Endodermal cell (in vitro differentiated cells): ENCODE data around the gene ELL. TPM values are rescaled to one million over a fixed set of nuclear protein-coding genes. Genes with fewer than 3 reads are reported as not detected.

Source experiments
- DNase-seq: peaks from one replicate; pipeline ENCODE4 v3.0.0-alpha.2; 2017
- H3K27ac ChIP-seq: 2 replicates; pipeline ENCODE4 v1.5.1; 2013; ENCODE audit warnings: mild to moderate bottlenecking, low read depth, low read length, moderate library complexity
- H3K27me3 ChIP-seq: 2 replicates; pipeline ENCODE4 v1.6.1; 2013; ENCODE audit warnings: mild to moderate bottlenecking, low read length, moderate library complexity; ENCODE audit not compliant: insufficient read depth, control insufficient read depth, poor library complexity, severe bottlenecking
- H3K36me3 ChIP-seq: 2 replicates; pipeline ENCODE4 v1.7.0; 2013; ENCODE audit warnings: mild to moderate bottlenecking, low read length, moderate library complexity; ENCODE audit not compliant: control insufficient read depth, insufficient read depth
- H3K4me1 ChIP-seq: one replicate; pipeline ENCODE4 v1.7.0; 2013; ENCODE audit warnings: low read length; ENCODE audit not compliant: control insufficient read depth, insufficient read depth
- H3K4me3 ChIP-seq: 2 replicates; pipeline ENCODE4 v1.5.1; 2013; ENCODE audit warnings: mild to moderate bottlenecking, low read length, moderate library complexity
- H3K9ac ChIP-seq: 2 replicates; pipeline ENCODE4 v1.6.1; 2013; ENCODE audit warnings: mild to moderate bottlenecking, low read length, moderate library complexity; ENCODE audit not compliant: poor library complexity, severe bottlenecking; ENCODE audit errors: extremely low read depth
- H3K9me3 ChIP-seq: 2 replicates; pipeline ENCODE4 v1.6.1; 2013; ENCODE audit warnings: mild to moderate bottlenecking, low read length, moderate library complexity; ENCODE audit not compliant: control insufficient read depth
- H3K27ac Mint-ChIP-seq: 2 replicates; pipeline ENCODE4 v1.8.0; 2020; ENCODE audit warnings: mixed read lengths
- H3K27me3 Mint-ChIP-seq: 2 replicates; pipeline ENCODE4 v1.8.0; 2021; ENCODE audit warnings: mild to moderate bottlenecking, mixed read lengths; ENCODE audit not compliant: insufficient read depth
- H3K36me3 Mint-ChIP-seq: 2 replicates; pipeline ENCODE4 v1.8.0; 2020; ENCODE audit warnings: low read depth, mixed read lengths
- H3K4me1 Mint-ChIP-seq: 2 replicates; pipeline ENCODE4 v1.8.0; 2020; ENCODE audit warnings: mixed read lengths
- H3K4me3 Mint-ChIP-seq: 2 replicates; pipeline ENCODE4 v1.8.0; 2020; ENCODE audit warnings: mild to moderate bottlenecking, moderate library complexity, mixed read lengths
- H3K9me3 Mint-ChIP-seq: 2 replicates; pipeline ENCODE4 v1.8.0; 2020; ENCODE audit warnings: mild to moderate bottlenecking, mixed read lengths
- WGBS, 2 experiments: methylation state at CpG; one replicate each; pipeline versions ENCODE4 v1.1.5 to v1.1.7; 2013; ENCODE audit warnings: missing lambda C conversion rate in 2 of 2, mixed read lengths in 1 of 2; ENCODE audit not compliant: insufficient coverage in 1 of 2, insufficient read length in 1 of 2; 5-methylcytosine and 5-hydroxymethylcytosine counted together
- total RNA-seq, 2 donors: library from RNA; stranded (reverse); fragmentation: NEBNext Ultra II Directional in 1 of 2; extraction: Animal tissue kit (Norgen Biotek cat#: 25700) in 1 of 2; gene quantifications; 2 replicates in 1 of 2; 3 replicates in 1 of 2; pipeline ENCODE4 v1.2.1, GENCODE V29; 2021
- TF ChIP-seq, protein P1 (sequence below): fragments of 200-600 bp; sonication (generic); conservative IDR thresholded peaks from 2 replicates; pipeline ENCODE4 v1.5.0; 2021; ENCODE audit warnings: antibody characterized with exemption, mild to moderate bottlenecking

ELL gene
- total RNA-seq, 2 donors from 2014 or later, result 10.9 to 15.4 TPM

DNA sequence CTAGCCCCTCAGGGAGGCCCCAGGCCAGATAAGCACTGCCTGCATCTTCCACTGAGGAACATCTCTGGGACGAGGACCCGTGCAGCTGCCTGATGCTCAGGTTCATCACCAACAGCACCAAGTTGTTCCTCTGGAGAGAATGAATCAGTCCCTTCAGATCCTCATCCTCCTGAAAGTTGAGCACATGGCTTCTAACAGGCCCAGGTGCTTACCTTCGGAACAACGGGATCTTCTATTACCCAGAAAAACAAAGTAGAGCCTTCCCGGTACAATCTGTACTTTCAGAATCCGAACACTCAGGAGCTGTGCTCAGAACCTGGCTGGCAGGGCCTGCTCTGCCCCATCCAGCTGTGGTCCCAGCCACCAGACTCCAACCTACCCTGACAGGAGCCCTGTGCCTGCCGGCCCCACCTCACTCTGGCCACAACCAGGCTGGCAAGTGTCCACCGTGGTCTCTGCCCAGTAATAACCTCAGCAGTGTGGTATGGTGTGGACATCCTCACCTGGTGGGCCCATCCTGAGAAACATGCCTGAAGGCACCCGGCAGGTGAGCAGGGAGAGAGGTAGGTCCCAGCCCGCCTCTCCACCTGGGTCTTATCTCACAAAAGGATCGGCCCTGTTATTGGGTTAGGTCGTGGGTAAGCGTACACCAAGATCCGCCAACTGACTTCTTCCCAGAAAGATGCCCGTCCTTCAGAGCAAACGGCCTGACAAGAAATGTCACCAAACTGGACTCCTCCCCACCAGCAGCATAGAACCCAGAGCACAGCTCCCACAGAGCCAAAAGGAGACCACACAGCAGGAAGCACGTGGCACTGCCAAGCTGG lies 34.1 kb downstream of the ELL start:
- H3K36me3 Mint-ChIP-seq, result peaks cover 6% of the 10 kb centered on the region
- no peaks in the 10 kb centered on the region for H3K27me3 ChIP-seq
- H3K4me3 Mint-ChIP-seq, result no peak overlapping the region
- H3K36me3 ChIP-seq, result no peaks in the 10 kb centered on the region
- 95 to 99% methylated on average over 15 to 17 of the region's 17 CpGs for WGBS, 2 experiments
- H3K27ac ChIP-seq, result no peak overlapping the region
- DNase-seq, result no peak
- H3K4me1 Mint-ChIP-seq, result peaks cover 30% of the 10 kb centered on the region
- H3K4me3 ChIP-seq, result no peak overlapping the region
- H3K27ac Mint-ChIP-seq, result no peak overlapping the region
- TF ChIP-seq, protein P1, sequence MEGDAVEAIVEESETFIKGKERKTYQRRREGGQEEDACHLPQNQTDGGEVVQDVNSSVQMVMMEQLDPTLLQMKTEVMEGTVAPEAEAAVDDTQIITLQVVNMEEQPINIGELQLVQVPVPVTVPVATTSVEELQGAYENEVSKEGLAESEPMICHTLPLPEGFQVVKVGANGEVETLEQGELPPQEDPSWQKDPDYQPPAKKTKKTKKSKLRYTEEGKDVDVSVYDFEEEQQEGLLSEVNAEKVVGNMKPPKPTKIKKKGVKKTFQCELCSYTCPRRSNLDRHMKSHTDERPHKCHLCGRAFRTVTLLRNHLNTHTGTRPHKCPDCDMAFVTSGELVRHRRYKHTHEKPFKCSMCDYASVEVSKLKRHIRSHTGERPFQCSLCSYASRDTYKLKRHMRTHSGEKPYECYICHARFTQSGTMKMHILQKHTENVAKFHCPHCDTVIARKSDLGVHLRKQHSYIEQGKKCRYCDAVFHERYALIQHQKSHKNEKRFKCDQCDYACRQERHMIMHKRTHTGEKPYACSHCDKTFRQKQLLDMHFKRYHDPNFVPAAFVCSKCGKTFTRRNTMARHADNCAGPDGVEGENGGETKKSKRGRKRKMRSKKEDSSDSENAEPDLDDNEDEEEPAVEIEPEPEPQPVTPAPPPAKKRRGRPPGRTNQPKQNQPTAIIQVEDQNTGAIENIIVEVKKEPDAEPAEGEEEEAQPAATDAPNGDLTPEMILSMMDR, result no peak
- no peaks in the 10 kb centered on the region for H3K9me3 ChIP-seq
- H3K27me3 Mint-ChIP-seq, result no peaks in the 10 kb centered on the region
- H3K9me3 Mint-ChIP-seq, result peaks cover 1% of the 10 kb centered on the region
- no peaks in the 10 kb centered on the region for H3K4me1 ChIP-seq
- H3K9ac ChIP-seq, result no peak overlapping the region

DNA sequence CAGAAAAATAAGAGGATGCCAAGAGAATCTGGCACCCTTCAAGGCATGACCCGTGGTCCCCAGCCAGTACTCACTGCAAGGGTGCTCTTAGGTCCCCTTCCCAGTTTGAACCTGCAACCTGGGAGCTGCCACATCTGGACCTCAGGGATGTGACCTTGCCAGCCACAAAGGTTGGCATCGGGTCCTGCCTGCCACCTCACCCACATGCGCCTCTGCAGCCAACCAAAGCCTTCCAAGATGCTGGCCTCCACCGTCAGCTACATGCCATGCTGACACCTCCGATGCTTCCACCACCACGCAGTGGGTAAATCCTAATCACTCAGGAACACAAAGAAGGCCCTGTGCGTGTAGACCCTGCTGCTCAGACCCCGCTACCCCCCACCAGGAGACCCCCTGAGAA lies 35.1 kb downstream of the ELL start:
- Histone ChIP-seq H3K9me3 (peaks cover 3% of the 10 kb centered on the region), H3K27me3 (no peaks in the 10 kb centered on the region), H3K9ac (no peak overlapping the region), H3K4me3 (no peak overlapping the region), H3K27ac (no peak overlapping the region), H3K4me1 (no peaks in the 10 kb centered on the region), H3K36me3 (no peaks in the 10 kb centered on the region)
- 93 to 96% methylated on average over 5 to 8 of the region's 8 CpGs for WGBS, 2 experiments
- Mint-ChIP-seq H3K27ac (no peak overlapping the region), H3K27me3 (no peaks in the 10 kb centered on the region), H3K9me3 (peaks cover 1% of the 10 kb centered on the region), H3K4me3 (no peak overlapping the region), H3K4me1 (peaks cover 29% of the 10 kb centered on the region), H3K36me3 (peaks cover 4% of the 10 kb centered on the region)
- TF ChIP-seq, protein P1, result no peak
- no peak for DNase-seq

GRCh38 chr19:18484992-18485391 lies 36.9 kb downstream of the ELL start:
- Mint-ChIP-seq H3K9me3 (peaks cover 1% of the 10 kb centered on the region), H3K36me3 (peaks cover 4% of the 10 kb centered on the region), H3K4me3 (no peak overlapping the region), H3K27ac (peak overlapping the region; percentile 70), H3K4me1 (peaks cover 22% of the 10 kb centered on the region), H3K27me3 (no peaks in the 10 kb centered on the region)
- peaks cover 7% of the 10 kb centered on the region for H3K9me3 ChIP-seq
- no peaks in the 10 kb centered on the region for H3K4me1 ChIP-seq
- no peaks in the 10 kb centered on the region for H3K27me3 ChIP-seq
- no peak overlapping the region for H3K4me3 ChIP-seq
- H3K27ac ChIP-seq, result no peak overlapping the region
- 89 to 90% methylated on average over 3 to 5 of the region's 5 CpGs for WGBS, 2 experiments
- no peak for DNase-seq
- H3K36me3 ChIP-seq, result no peaks in the 10 kb centered on the region
- TF ChIP-seq, protein P1, result peak; percentile 57
- H3K9ac ChIP-seq, result no peak overlapping the region
